Measurements from ENCODE around the gene VWF. TPM values are rescaled to one million over a fixed set of nuclear protein-coding genes. Genes with fewer than 3 reads are reported as not detected.
"Not testable (repeated sequence)": the region's sequence is repeated elsewhere in the genome, so short reads cannot be mapped to it uniquely, and the experiment has no call there.

The VWF gene
- total RNA-seq, 2 experiments from 2014 or later, result not detected

DNA sequence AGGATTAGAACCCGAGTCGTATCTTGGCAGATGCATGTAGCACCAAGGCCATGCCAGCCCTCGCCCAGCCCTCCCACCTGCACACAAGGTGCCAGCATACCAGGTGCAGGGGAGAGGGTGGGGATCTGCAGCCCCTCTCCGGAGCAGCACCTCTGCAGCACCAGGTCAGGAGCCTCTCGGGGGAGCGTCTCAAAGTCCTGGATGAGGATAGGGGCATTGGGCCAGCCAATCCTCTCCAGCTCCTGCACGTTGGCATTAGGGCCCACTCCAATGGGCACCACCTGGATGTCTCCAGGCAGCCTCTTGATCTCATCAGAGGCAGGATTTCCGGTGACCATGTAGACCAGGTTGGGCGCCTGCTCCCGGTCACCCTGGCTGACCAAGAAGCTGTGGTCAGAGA lies 106.2 kb downstream of the VWF start:
- CTCF ChIA-PET, result no interaction called here
- Mint-ChIP-seq H3K9me3 (no peaks in the 10 kb centered on the region), H3K27me3 (peaks cover 7% of the 10 kb centered on the region), H3K4me1 (no peaks in the 10 kb centered on the region), H3K36me3 (ENCODE audit: low read depth) (no peaks in the 10 kb centered on the region), H3K27ac (no peak overlapping the region), H3K4me3 (no peak overlapping the region)
- DNase-seq, result no peak
- POLR2A ChIA-PET, result no interaction called here

DNA sequence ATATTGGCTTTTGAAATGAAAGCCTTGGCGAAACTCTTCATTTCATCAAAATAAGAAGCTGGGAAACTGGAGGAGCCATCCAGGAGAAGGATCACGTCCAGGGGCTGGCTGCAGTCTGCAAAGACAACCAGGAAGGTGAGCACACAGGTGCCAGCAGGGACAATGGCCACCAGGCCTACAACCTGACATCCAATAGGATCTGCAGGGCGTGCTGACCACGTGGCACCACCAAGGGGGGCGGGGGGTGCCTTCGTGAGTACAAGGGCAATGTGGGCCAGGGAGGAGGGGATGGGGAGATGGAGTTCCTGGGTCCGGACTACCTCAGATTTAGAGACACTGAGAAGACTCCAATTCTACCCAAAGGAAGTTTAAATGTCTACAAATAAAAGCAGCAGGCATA lies 107.7 kb downstream of the VWF start:
- ChIA-PET POLR2A (no interaction called here), CTCF (no interaction called here)
- Mint-ChIP-seq H3K4me3 (no peak overlapping the region), H3K27me3 (peaks cover 7% of the 10 kb centered on the region), H3K27ac (no peak overlapping the region), H3K4me1 (no peaks in the 10 kb centered on the region), H3K36me3 (ENCODE audit: low read depth) (no peaks in the 10 kb centered on the region), H3K9me3 (no peaks in the 10 kb centered on the region)
- no peak for DNase-seq

DNA sequence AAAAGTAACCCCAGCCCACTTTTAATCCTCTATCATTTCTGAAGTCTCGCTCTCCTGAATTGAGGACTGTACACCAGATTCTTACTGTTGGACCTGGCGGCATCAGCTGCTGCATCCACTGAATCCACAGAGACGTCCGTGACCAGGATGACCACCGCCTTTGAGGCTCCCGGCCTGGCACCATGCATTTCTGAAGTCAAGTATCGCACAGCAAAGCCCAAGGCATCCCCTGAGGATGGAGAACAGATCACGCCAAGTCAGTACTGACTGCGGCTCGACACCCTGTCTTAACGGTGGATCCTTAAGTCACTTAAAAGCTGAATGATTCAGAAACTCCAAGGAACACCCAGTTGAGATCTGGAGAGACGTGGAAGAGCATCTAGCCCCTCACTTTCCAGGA lies 108.5 kb downstream of the VWF start:
- POLR2A ChIA-PET; H3K4me3 Mint-ChIP-seq; DNase-seq; H3K27me3 Mint-ChIP-seq; H3K36me3 Mint-ChIP-seq (ENCODE audit: low read depth); CTCF ChIA-PET; H3K27ac Mint-ChIP-seq; H3K4me1 Mint-ChIP-seq; H3K9me3 Mint-ChIP-seq: not testable (repeated sequence)

DNA sequence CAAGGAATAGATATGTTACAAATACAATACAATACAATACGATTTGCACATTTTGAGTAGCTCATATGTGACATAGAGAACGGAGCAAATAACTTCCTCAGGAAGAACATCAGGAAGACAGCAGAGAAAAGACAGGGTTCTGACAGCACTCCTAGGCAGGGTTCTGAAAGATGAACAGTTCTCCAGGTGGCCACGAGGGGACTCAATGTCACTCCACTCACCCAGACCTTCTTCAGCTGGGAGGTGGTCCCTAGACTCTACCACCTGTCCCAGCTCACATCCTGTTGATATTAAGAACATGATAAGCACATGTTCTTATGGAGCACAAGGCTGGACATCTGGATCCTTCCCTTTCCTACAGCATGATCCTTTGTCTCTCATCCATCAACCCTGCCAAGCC lies 109.2 kb downstream of the VWF start:
- H3K36me3 Mint-ChIP-seq (ENCODE audit: low read depth); CTCF ChIA-PET; H3K9me3 Mint-ChIP-seq: not testable (repeated sequence)

DNA sequence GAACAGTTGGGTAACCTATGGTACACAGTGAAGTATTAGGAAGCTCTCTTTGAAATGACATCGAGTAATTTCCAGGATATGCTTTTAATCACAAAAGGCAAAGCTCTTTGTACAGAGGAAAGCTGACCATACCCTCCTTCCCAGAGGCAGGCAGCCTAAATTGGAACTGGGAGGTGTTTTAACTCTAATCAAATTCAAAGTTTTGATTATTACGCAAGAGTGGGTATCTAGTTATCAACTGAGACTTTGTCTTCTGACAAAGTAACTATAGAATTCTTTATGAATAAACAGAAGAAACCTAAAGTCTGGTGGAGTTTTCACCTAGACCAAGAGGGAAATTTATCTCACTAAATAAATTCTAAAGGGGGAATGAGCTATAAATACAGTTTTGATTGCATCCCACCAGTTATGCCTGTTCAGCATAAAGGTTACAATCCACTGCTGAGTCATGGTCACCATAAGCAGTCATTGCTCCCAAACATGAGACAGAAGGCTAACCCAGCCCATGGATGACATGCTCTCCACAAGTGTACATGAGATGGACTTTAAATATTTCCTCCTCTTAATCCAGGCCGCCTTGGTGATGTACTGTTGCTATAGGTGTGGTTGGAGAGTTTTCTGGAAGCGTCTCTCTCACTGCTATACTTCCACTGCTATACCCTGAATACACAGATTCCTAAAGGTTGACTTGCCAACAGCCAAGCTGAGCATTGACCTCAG lies 113.7 kb downstream of the VWF start:
- H3K9me3 Mint-ChIP-seq; H3K36me3 Mint-ChIP-seq (ENCODE audit: low read depth); H3K27ac Mint-ChIP-seq; POLR2A ChIA-PET; H3K4me3 Mint-ChIP-seq; DNase-seq; H3K4me1 Mint-ChIP-seq: not testable (repeated sequence)
- H3K27me3 Mint-ChIP-seq, result peaks cover 34% of the 10 kb centered on the region
- CTCF ChIA-PET, result interaction anchor here (0.7 to 1.7 kb wide), 2 partner anchors 20 to 27 kb away, joined by 3 to 5 read pairs; no protein-coding TSS in a partner anchor

More for the DNA sequence above, 109.2 kb downstream of the VWF start:
- H3K4me3 Mint-ChIP-seq, H3K27me3 Mint-ChIP-seq, H3K27ac Mint-ChIP-seq, DNase-seq, POLR2A ChIA-PET, H3K4me1 Mint-ChIP-seq: not testable (repeated sequence)

DNA sequence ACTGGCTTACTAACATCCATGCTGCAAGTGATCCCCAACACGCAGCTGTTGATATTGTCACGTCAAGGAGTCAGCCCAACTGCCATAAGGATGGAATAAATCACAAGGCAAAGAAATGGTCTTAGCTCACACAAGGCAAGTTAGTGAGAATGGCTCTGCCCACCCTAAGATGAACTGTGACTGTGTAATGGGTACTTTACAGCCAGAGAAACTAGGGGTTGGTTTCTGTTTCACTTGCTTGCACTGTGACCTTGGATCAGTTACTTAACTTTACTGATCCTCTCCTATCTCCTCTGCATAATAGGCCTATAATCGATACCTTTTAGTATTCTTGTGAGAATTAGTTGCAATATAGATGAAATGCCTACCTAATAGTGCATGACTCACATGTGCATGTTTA lies 127.2 kb downstream of the VWF start:
- CTCF ChIA-PET, result interaction anchor here (0.7 to 2.0 kb wide), 4 partner anchors 8 to 40 kb away, joined by 3 to 19 read pairs (median 4); no protein-coding TSS in a partner anchor
- no peaks in the 10 kb centered on the region for H3K9me3 Mint-ChIP-seq
- no peak for DNase-seq
- POLR2A ChIA-PET, result no interaction called here
- H3K4me3 Mint-ChIP-seq, result no peak overlapping the region
- no peaks in the 10 kb centered on the region for H3K4me1 Mint-ChIP-seq
- peaks cover 20% of the 10 kb centered on the region for H3K27me3 Mint-ChIP-seq
- no peak overlapping the region for H3K27ac Mint-ChIP-seq
- H3K36me3 Mint-ChIP-seq (ENCODE audit: low read depth), result no peaks in the 10 kb centered on the region

DNA sequence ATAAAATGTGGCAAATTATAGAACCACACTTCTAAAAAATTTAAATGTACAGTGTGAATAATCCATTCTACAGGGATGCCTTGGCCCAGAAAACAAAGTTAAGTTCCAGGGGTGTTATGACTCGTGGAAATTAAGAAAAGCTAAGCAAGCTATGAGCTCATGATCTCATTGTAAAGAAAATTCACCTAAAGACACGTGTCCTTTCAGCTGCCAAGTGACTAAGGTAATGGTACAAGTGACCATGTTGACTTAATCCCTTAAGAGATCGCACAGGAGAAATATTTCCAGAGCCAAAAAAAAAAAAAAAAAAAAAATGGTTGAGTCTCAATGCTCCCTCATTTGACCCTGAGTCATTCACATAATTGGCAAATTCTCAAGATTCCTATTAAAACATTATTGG lies 128.0 kb downstream of the VWF start:
- CTCF ChIA-PET, result interaction anchor here (0.7 to 2.0 kb wide), 5 partner anchors 8 to 41 kb away, joined by 3 to 19 read pairs (median 4); no protein-coding TSS in a partner anchor
- H3K9me3 Mint-ChIP-seq, result no peaks in the 10 kb centered on the region
- H3K4me1 Mint-ChIP-seq, result no peaks in the 10 kb centered on the region
- H3K27me3 Mint-ChIP-seq, result peaks cover 17% of the 10 kb centered on the region
- no peak overlapping the region for H3K4me3 Mint-ChIP-seq
- DNase-seq, result no peak
- no peaks in the 10 kb centered on the region for H3K36me3 Mint-ChIP-seq (ENCODE audit: low read depth)
- POLR2A ChIA-PET, result no interaction called here
- no peak overlapping the region for H3K27ac Mint-ChIP-seq

DNA sequence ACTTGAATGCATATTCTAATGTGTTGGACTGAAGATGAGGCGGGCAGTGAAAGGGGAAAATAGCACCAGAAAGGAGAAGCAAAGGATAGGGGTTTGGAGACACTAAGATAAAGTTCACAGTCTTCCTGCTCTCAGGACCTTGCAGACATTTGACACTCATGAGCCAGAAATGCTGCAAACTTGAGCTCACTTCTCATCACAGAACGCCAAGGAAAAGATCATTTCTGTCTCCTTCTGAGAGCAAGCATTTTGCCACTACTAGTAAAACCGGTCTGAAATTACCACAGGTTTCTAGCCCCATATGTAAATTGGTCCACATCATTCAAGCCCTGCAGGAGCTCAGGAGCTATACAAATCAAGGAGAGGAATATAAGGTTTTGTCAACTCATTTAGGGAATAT lies 134.8 kb downstream of the VWF start:
- Mint-ChIP-seq H3K36me3 (ENCODE audit: low read depth) (no peaks in the 10 kb centered on the region), H3K4me3 (no peak overlapping the region), H3K4me1 (no peaks in the 10 kb centered on the region), H3K9me3 (no peaks in the 10 kb centered on the region), H3K27me3 (peaks cover 3% of the 10 kb centered on the region), H3K27ac (no peak overlapping the region)
- no peak for DNase-seq
- POLR2A ChIA-PET, result no interaction called here
- CTCF ChIA-PET, result interaction anchor here (1.6 to 5.9 kb wide), 6 partner anchors 12 to 295 kb away, joined by 3 to 129 read pairs (median 14); no protein-coding TSS in a partner anchor

DNA sequence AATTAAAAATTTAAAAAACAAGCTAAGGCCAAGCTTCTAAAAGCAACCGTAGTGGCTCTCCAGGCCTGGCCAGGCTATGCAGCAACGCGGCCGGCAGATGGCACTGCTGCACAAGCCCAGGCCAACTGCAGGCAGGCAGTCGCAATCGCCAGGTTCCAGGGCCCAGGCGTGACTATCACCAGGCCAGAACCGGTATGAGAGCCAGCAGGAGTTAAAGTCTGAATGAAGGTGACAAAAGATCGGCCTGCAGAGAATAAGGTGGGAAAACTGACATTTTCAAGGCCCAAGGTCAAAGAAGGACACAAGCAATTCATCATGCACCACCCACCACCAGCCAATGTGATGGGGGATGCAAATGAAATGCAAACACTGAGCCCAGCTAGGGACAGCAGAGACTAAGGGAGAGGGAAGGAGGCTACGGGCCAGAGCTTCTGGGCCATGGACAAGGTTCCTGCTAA lies 135.8 kb downstream of the VWF start:
- H3K4me3 Mint-ChIP-seq, result no peak overlapping the region
- no peaks in the 10 kb centered on the region for H3K9me3 Mint-ChIP-seq
- no peaks in the 10 kb centered on the region for H3K4me1 Mint-ChIP-seq
- H3K27ac Mint-ChIP-seq, result no peak overlapping the region
- peak; percentile 76 for DNase-seq
- peaks cover 3% of the 10 kb centered on the region for H3K27me3 Mint-ChIP-seq
- POLR2A ChIA-PET, result no interaction called here
- CTCF ChIA-PET, result interaction anchor here (0.6 to 5.9 kb wide), 19 partner anchors 8 to 299 kb away, joined by 3 to 129 read pairs (median 4); no protein-coding TSS in a partner anchor
- H3K36me3 Mint-ChIP-seq (ENCODE audit: low read depth), result no peaks in the 10 kb centered on the region

DNA sequence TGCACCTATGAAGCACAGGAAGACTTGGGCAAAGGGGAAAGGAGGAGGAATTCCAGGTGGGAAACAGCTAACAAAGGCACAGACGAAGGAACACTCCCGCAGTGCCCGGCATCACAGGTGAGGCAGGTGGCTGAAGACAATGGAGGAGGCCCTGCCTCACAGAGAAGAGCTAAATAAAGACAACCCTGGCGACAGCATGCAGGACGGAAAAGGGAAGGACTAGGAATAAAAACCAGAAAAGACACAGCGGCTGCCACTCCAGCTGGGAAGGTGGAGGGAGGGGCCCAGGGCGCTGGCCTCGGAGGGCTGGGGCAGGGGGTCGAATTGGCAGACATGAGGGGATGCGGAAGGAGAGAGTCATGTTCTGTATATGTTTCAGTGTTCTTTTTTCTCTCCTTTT lies 136.4 kb downstream of the VWF start:
- no peak overlapping the region for H3K27ac Mint-ChIP-seq
- no peaks in the 10 kb centered on the region for H3K9me3 Mint-ChIP-seq
- no peak for DNase-seq
- no peak overlapping the region for H3K4me3 Mint-ChIP-seq
- H3K27me3 Mint-ChIP-seq, result peaks cover 3% of the 10 kb centered on the region
- H3K36me3 Mint-ChIP-seq (ENCODE audit: low read depth), result no peaks in the 10 kb centered on the region
- ChIA-PET POLR2A (no interaction called here), CTCF (interaction anchor here (0.6 to 5.9 kb wide), 17 partner anchors 8 to 300 kb away, joined by 3 to 129 read pairs (median 4); no protein-coding TSS in a partner anchor)
- H3K4me1 Mint-ChIP-seq, result no peaks in the 10 kb centered on the region

DNA sequence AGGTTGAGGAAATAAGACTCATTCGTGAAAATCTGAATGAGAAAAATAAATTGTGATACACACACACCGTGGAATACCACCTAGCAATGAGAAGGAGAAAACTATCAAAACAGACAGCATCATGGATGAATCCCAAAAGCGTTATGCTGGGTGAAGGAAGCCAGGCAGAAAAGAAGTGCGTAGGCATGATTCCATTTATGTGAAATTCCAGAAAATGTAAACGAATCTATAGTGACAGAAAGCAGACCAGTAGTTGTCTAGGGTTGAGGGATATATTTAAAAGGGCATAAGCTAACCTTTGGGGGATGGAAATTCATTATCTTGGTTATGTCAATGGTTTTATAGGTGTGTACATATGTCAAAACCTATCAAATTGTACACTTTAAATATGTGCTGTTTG lies 136.9 kb downstream of the VWF start:
- no peak overlapping the region for H3K27ac Mint-ChIP-seq
- ChIA-PET POLR2A (no interaction called here), CTCF (interaction anchor here (0.9 to 5.9 kb wide), 9 partner anchors 9 to 297 kb away, joined by 3 to 129 read pairs (median 8); no protein-coding TSS in a partner anchor)
- H3K4me3 Mint-ChIP-seq, result no peak overlapping the region
- H3K9me3 Mint-ChIP-seq, result no peaks in the 10 kb centered on the region
- DNase-seq, result no peak
- H3K27me3 Mint-ChIP-seq, result peaks cover 3% of the 10 kb centered on the region
- H3K4me1 Mint-ChIP-seq, result no peaks in the 10 kb centered on the region
- H3K36me3 Mint-ChIP-seq (ENCODE audit: low read depth), result no peaks in the 10 kb centered on the region

DNA sequence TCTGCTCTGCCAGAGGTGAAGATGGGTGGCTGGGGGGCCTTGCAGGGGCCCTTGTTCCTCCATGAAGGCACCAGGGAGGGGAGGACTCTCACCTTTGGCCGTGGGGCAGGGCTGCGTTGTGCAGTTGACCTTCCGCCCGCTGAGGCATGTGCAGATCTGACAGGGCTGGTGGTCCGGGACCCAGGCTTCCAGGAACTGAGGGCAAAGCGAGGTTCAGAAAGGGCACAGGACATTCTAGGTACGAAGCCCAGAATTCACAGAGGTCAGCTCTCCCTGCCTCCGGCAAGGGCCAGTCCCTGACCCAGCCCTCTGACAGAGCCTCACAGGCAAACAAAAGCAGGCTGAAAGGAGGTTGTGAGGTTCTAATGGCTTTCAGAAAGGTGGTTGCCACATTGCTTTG lies 139.0 kb downstream of the VWF start:
- DNase-seq, result no peak
- H3K27me3 Mint-ChIP-seq, result peaks cover 3% of the 10 kb centered on the region
- POLR2A ChIA-PET, result no interaction called here
- no peaks in the 10 kb centered on the region for H3K36me3 Mint-ChIP-seq (ENCODE audit: low read depth)
- CTCF ChIA-PET, result no interaction called here
- H3K4me1 Mint-ChIP-seq, result no peaks in the 10 kb centered on the region
- H3K9me3 Mint-ChIP-seq, result no peaks in the 10 kb centered on the region
- no peak overlapping the region for H3K4me3 Mint-ChIP-seq
- no peak overlapping the region for H3K27ac Mint-ChIP-seq

DNA sequence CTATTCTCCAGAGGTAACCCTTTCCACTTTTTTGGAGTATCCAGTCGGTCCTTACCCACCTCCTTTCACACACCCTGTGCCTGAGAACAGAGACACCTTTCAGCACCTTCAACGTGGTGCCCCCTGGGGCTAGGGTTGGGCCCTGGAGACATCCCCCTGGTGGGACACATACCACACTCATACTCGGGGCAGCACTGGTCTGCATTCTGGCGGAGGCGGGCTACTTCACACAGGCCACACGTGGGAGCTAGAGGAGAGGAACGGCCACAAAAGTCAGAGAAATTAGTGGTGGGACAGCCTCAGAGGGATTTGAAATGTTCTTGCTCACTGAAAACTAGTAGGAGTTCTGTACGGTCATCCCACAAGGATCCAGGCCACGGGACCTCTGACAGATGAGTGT lies 139.6 kb downstream of the VWF start:
- Mint-ChIP-seq H3K4me1 (no peaks in the 10 kb centered on the region), H3K27ac (no peak overlapping the region), H3K27me3 (peaks cover 3% of the 10 kb centered on the region), H3K4me3 (no peak overlapping the region), H3K36me3 (ENCODE audit: low read depth) (no peaks in the 10 kb centered on the region), H3K9me3 (no peaks in the 10 kb centered on the region)
- POLR2A ChIA-PET, result no interaction called here
- CTCF ChIA-PET, result no interaction called here
- no peak for DNase-seq

DNA sequence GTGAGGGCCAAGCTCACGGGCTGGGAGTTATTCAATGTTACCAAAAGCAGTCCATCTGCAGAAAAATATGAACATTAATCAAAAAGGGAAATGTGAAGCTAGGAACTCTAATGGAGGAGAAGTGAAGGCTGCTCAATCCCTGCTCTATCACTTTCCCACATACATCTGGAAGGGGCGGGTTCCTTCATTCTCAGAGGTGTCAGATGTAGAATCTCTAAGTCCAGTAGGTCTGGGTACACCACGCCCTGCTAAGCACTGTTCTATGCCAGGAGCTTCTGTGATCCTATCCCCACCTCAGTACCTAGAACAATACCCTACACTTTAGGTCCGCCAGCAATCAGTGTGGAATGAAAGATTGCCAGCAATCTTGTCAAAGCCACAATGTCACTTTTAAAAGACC lies 142.4 kb downstream of the VWF start:
- DNase-seq, result no peak
- H3K9me3 Mint-ChIP-seq, result no peaks in the 10 kb centered on the region
- no peaks in the 10 kb centered on the region for H3K36me3 Mint-ChIP-seq (ENCODE audit: low read depth)
- POLR2A ChIA-PET, result no interaction called here
- no peaks in the 10 kb centered on the region for H3K4me1 Mint-ChIP-seq
- CTCF ChIA-PET, result no interaction called here
- no peak overlapping the region for H3K27ac Mint-ChIP-seq
- H3K4me3 Mint-ChIP-seq, result no peak overlapping the region
- H3K27me3 Mint-ChIP-seq, result no peaks in the 10 kb centered on the region

Measured in activated CD4-positive, alpha-beta memory T cell treated with anti-CD3 and anti-CD28 coated beads, Interleukin-2, amount 10 ng/mL, durations not matched to agents 7 days and 5 days (primary cell).